NCI-H1048 (cell line): ENCODE data around the gene C11orf21.

Experiments
- DNase-seq: peaks from one replicate; lab custom pipeline; 2025; lab: John Stamatoyannopoulos, UW

C11orf21 gene

GRCh38 chr11:2271077-2271326 is 30.7 kb downstream of the C11orf21 start:
- no peak for DNase-seq

GRCh38 chr11:2270322-2271076 is 31.2 kb downstream of the C11orf21 start, which contains the start of gene ASCL2:
Gene ASCL2, minus strand, starts transcription at chr11:2270588. Its CDS starts 256 bp downstream, at chr11:2270332.
- DNase-seq = no peak

- DNase-seq = peak; percentile 34
Observed at GRCh38 chr11:2269601-2270321, 32.0 kb downstream of the C11orf21 start.

GRCh38 chr11:2268729-2269600 is 32.8 kb downstream of the C11orf21 start:
- peak; percentile 68 for DNase-seq

- no peak for DNase-seq
Observed at GRCh38 chr11:2267851-2268728, 33.6 kb downstream of the C11orf21 start.

- no peak for DNase-seq
Observed at GRCh38 chr11:2267306-2267850, 34.3 kb downstream of the C11orf21 start.

- DNase-seq = no peak
Observed at GRCh38 chr11:2266586-2267305, 35.0 kb downstream of the C11orf21 start.

GRCh38 chr11:2265854-2266585 is 35.7 kb downstream of the C11orf21 start:
- no peak for DNase-seq

- DNase-seq = no peak
Observed at GRCh38 chr11:2265396-2265795, 36.3 kb downstream of the C11orf21 start.

- DNase-seq = no peak
Observed at GRCh38 chr11:2264366-2265053, 37.2 kb downstream of the C11orf21 start.

- no peak for DNase-seq
Observed at GRCh38 chr11:2263724-2264360, 37.9 kb downstream of the C11orf21 start.

GRCh38 chr11:2263071-2263565 is 38.6 kb downstream of the C11orf21 start:
- DNase-seq = no peak

GRCh38 chr11:2262301-2263070 is 39.2 kb downstream of the C11orf21 start:
- DNase-seq = no peak

GRCh38 chr11:2261436-2262230 is 40.1 kb downstream of the C11orf21 start:
- peak; percentile 82 for DNase-seq

- DNase-seq = no peak
Observed at GRCh38 chr11:2260491-2261364, 41.0 kb downstream of the C11orf21 start.

GRCh38 chr11:2259897-2260451 is 41.7 kb downstream of the C11orf21 start:
- DNase-seq = no peak
